K562 (cell line): ENCODE measurements around the gene RAP2B. TPM values are rescaled to one million over a fixed set of nuclear protein-coding genes. Genes with fewer than 3 reads are reported as not detected.

ENCODE experiments used
- ATAC-seq: fragments of 200-7000 bp; cut with Tn5 transposase; 3 replicates; pipeline ENCODE4 v1.9.1; 2020; ENCODE audit warnings: moderate library complexity
- BruUV-seq: library from RNA; stranded (reverse); fragments of 400-500 nt; replicated peaks from 2 replicates; lab custom pipeline; 2021; lab: Mats Ljungman, UMichigan
- CTCF ChIA-PET: fragments of 300-600 bp; formaldehyde crosslinking; extraction: SDS; loops from one replicate; lab custom pipeline; 2021; ENCODE audit warnings: low intra/inter-chr PET ratio; lab: Yijun Ruan, JAX
- POLR2A ChIA-PET: fragments of 300-600, 350-650 bp; sonication (Branson Sonifier 250); formaldehyde crosslinking; extraction: SDS; loops from one replicate; lab custom pipeline; 2021; ENCODE audit warnings: antibody characterized with exemption, inconsistent platforms; lab: Yijun Ruan, JAX
- DNase-seq, 4 experiments: peaks; one replicate each; pipeline versions ENCODE4 v3.0.0 to v3.0.0-alpha.2; 2011 to 2018; ENCODE audit warnings: low spot score in 3 of 4, mixed read lengths in 3 of 4; ENCODE audit errors: extremely low read depth in 1 of 4
- FAIRE-seq: peaks from 2 replicates; lab custom pipeline; 2011; peaks lifted over from hg19 to GRCh38; lab: Jason Lieb, UNC
- H2AFZ ChIP-seq: 2 replicates; pipeline ENCODE4 v1.6.0; 2011; ENCODE audit warnings: low read depth, low read length, control low read depth, inconsistent platforms
- H3K27ac ChIP-seq: fragments of 200-600 bp; 3 replicates; pipeline ENCODE4 v1.8.0; 2011; ENCODE audit warnings: low read depth, mild to moderate bottlenecking, control low read depth, inconsistent platforms, low read length, moderate library complexity, mixed read lengths; ENCODE audit errors: extremely low read depth
- H3K27me3 ChIP-seq, 2 experiments: fragments of 300-600 bp in 1 of 2; 2 replicates in 1 of 2; 3 replicates in 1 of 2; pipeline versions ENCODE4 v1.6.0 to v1.8.0; 2011; ENCODE audit warnings: inconsistent platforms in 2 of 2, low read length in 2 of 2, mild to moderate bottlenecking in 1 of 2, mixed read lengths in 1 of 2, moderate library complexity in 1 of 2; ENCODE audit not compliant: control insufficient read depth in 2 of 2, insufficient read depth in 2 of 2
- H3K36me3 ChIP-seq: fragments of 300-600 bp; 3 replicates; pipeline ENCODE4 v1.8.0; 2011; ENCODE audit warnings: mild to moderate bottlenecking, low read length, inconsistent platforms; ENCODE audit not compliant: control insufficient read depth, insufficient read depth
- H3K4me1 ChIP-seq, 2 experiments: fragments of 200-600 bp in 1 of 2; replicated peaks in 1 of 2; 2 replicates in 1 of 2; 3 replicates in 1 of 2; pipeline versions ENCODE4 v1.5.1 to v1.8.0; 2011; ENCODE audit warnings: inconsistent platforms in 2 of 2, low read length in 2 of 2, mild to moderate bottlenecking in 1 of 2, mixed read lengths in 1 of 2, moderate library complexity in 1 of 2; ENCODE audit not compliant: control insufficient read depth in 2 of 2, insufficient read depth in 2 of 2
- H3K4me2 ChIP-seq: 2 replicates; pipeline ENCODE4 v1.6.1; 2011; ENCODE audit warnings: low read length, control low read depth, inconsistent platforms, mixed read lengths; ENCODE audit not compliant: insufficient read depth
- H3K4me3 ChIP-seq: fragments of 200-600 bp; sonication (generic), shearing (Covaris generic); 2 replicates; pipeline ENCODE4 v1.5.1; 2016; ENCODE audit warnings: control low read depth, inconsistent platforms
- H3K79me2 ChIP-seq: fragments of 200-600 bp; 3 replicates; pipeline ENCODE4 v1.8.0; 2011; ENCODE audit warnings: low read length, inconsistent platforms; ENCODE audit not compliant: control insufficient read depth, insufficient read depth
- H3K9ac ChIP-seq, 2 experiments: 2 replicates each; pipeline versions ENCODE4 v1.6.0 to v1.6.1; 2011; ENCODE audit warnings: low read depth in 2 of 2, low read length in 2 of 2, control low read depth in 1 of 2, inconsistent platforms in 1 of 2, mild to moderate bottlenecking in 1 of 2, mixed read lengths in 1 of 2; ENCODE audit not compliant: insufficient read depth in 1 of 2
- H3K9me1 ChIP-seq: one replicate; pipeline ENCODE4 v1.6.0; 2011; ENCODE audit warnings: inconsistent platforms, mild to moderate bottlenecking, low read length, moderate library complexity; ENCODE audit not compliant: control insufficient read depth, insufficient read depth
- H3K9me3 ChIP-seq: replicated peaks from 2 replicates; pipeline ENCODE4 v1.5.1; 2011; ENCODE audit warnings: low read depth, low read length, inconsistent platforms; ENCODE audit not compliant: control insufficient read depth, insufficient read depth
- H4K20me1 ChIP-seq: replicated peaks from 2 replicates; pipeline ENCODE4 v1.6.1; 2011; ENCODE audit warnings: low read length, inconsistent platforms, mixed read lengths; ENCODE audit not compliant: control insufficient read depth, insufficient read depth
- ATF3 ChIP-seq, 2 experiments: fragments of 450-650 bp in 1 of 2; sonication (generic) in 1 of 2; formaldehyde crosslinking in 1 of 2; IDR thresholded peaks in 1 of 2; conservative IDR thresholded peaks in 1 of 2; 2 replicates each; pipeline versions ENCODE4 v1.6.1 to v1.8.1; 2016 to 2023; ENCODE audit warnings: mild to moderate bottlenecking in 2 of 2, moderate library complexity in 2 of 2, inconsistent platforms in 1 of 2, missing genetic modification reagents in 1 of 2
- ZNF318 ChIP-seq, 2 experiments: fragments of 450-650 bp; IDR thresholded peaks; 2 replicates each; pipeline ENCODE4 v1.6.1; 2016; ENCODE audit warnings: mild to moderate bottlenecking in 2 of 2, borderline replicate concordance in 1 of 2, low read depth in 1 of 2, moderate library complexity in 1 of 2
- ZNF444 ChIP-seq: fragments of 250-450 bp; sonication (Bioruptor Pico); IDR thresholded peaks from 2 replicates; pipeline ENCODE4 v1.4.0; 2020; ENCODE audit warnings: mild to moderate bottlenecking, moderate library complexity
- in situ Hi-C: fragments of 300-500 bp; cut with MboI; formaldehyde crosslinking; loops from 4 replicates; pipeline ENCODE4 v1.15.0; 2018; ENCODE audit warnings: inconsistent platforms, mixed read lengths
- intact Hi-C: fragments of 100-400 bp; cut with micrococcal nuclease; formaldehyde crosslinking; loops from 2 replicates; pipeline ENCODE4 v1.14.2; 2022
- polyA plus RNA-seq, 8 experiments: library from polyadenylated mRNA; depleted of rRNA in 4 of 8; stranded (reverse) in 5 of 8; unstranded in 3 of 8; fragments of >200 nt; fragmentation: Nextera tagmentation in 2 of 8; fragmentation: Illumina TruSeq in 1 of 8; extraction: Ambion mirVana in 2 of 8; extraction: Trizol in 1 of 8; gene quantifications; 2 replicates each; pipeline versions ENCODE4 v1.2.1 to v1.2.3, GENCODE V29; 2011 to 2014; ENCODE audit warnings: inconsistent platforms in 1 of 8, missing spikeins in 1 of 8
- total RNA-seq, 7 experiments: library from RNA; depleted of rRNA in 6 of 7; stranded (reverse); fragments of >200 nt in 6 of 7; fragmentation: Illumina TruSeq in 2 of 7; extraction: Trizol in 2 of 7; gene quantifications; 2 replicates each; pipeline versions ENCODE4 v1.2.1 to v1.2.3, GENCODE V29; 2011 to 2021; ENCODE audit warnings: low replicate concordance in 1 of 7

RAP2B gene
- total and polyA plus RNA-seq, 9 of the 15 experiments (the other 6 are each of a cell fraction or from before 2014, with no cell fraction given), result 9.4 to 31.2 (median 15.8) TPM

GRCh38 chr3:153192327-153192726, 30.3 kb downstream of the RAP2B start:
- Histone ChIP-seq H3K9me3 (no peaks in the 10 kb centered on the region), H3K27me3 (no peaks in the 10 kb centered on the region), H3K4me2 (no peak overlapping the region), H3K4me3 (no peak overlapping the region), H3K4me1 (peaks cover 0 to 3% of the 10 kb centered on the region in 2 experiments; a peak in 1 of 5 replicates), H3K9ac (no peak overlapping the region), H4K20me1 (no peaks in the 10 kb centered on the region), H3K79me2 (no peaks in the 10 kb centered on the region), H3K9me1 (no peaks in the 10 kb centered on the region), H3K36me3 (no peaks in the 10 kb centered on the region), H2AFZ (no peak overlapping the region), H3K27ac (no peak overlapping the region)
- no TSS peak for BruUV-seq
- intact Hi-C loops (no loop called here), in situ Hi-C loops (no loop called here)
- FAIRE-seq (no peak), ATAC-seq (no peak), DNase-seq (no peak)
- POLR2A ChIA-PET, result no interaction called here
- TF ChIP-seq ATF3 (IDR thresholded peaks at IDR 0.05) (0 out of 2 replicates have a peak, but pooled peaks have one; percentile 16), ATF3 (CRISPR knock-in tag; conservative IDR thresholded peaks at IDR 0.05) (no peak), ZNF318 (IDR thresholded peaks at IDR 0.05; ENCODE audit: borderline replicate concordance in 1 of 2, low read depth in 1 of 2) (no peak), ZNF444 (CRISPR knock-in tag) (no peak)
- CTCF ChIA-PET, result no interaction called here
